B cell (primary cell): ENCODE data around the gene PRR16. TPM values are rescaled to one million over a fixed set of nuclear protein-coding genes. Genes with fewer than 3 reads are reported as not detected.

ENCODE experiments used
- ATAC-seq: fragments of 200-7000 bp; cut with Tn5 transposase; one replicate; pipeline ENCODE4 v1.10.0; 2021; ENCODE audit warnings: low read depth, mild to moderate bottlenecking, moderate number of reproducible peaks, moderate library complexity
- CTCF ChIA-PET: fragments of 350-600 bp; sonication (Branson Sonifier 250); formaldehyde crosslinking; loops from one replicate; lab custom pipeline; 2021; ENCODE audit warnings: antibody characterized with exemption, inconsistent platforms; lab: Charles Lee
- POLR2A ChIA-PET: fragments of 350-600 bp; sonication (Branson Sonifier 250); formaldehyde crosslinking; loops from one replicate; lab custom pipeline; 2021; ENCODE audit warnings: antibody characterized with exemption; lab: Charles Lee
- DNase-seq: peaks from one replicate; pipeline ENCODE4 v3.0.0; 2013
- H2AFZ ChIP-seq: 2 replicates; pipeline ENCODE4 v1.6.1; 2012; ENCODE audit warnings: mild to moderate bottlenecking, low read depth, low read length; ENCODE audit not compliant: insufficient read depth, poor library complexity, severe bottlenecking
- H3K27ac ChIP-seq, 2 donors: 1 replicate in 1 of 2; 2 replicates in 1 of 2; pipeline ENCODE4 v1.5.1; 2012 to 2013; ENCODE audit warnings: low read length in 2 of 2, mild to moderate bottlenecking in 2 of 2, moderate library complexity in 1 of 2
- H3K27me3 ChIP-seq, 4 experiments: fragments of 200-600 bp in 1 of 4; sonication (generic) in 1 of 4; replicated peaks in 1 of 4; 1 replicate in 2 of 4; 2 replicates in 2 of 4; pipeline versions ENCODE4 v1.6.1 to v1.7.0; 2013 to 2016; ENCODE audit warnings: low read length in 3 of 4, mild to moderate bottlenecking in 2 of 4, mixed read lengths in 1 of 4, moderate library complexity in 1 of 4; ENCODE audit not compliant: insufficient read depth in 4 of 4, control insufficient read depth in 3 of 4; ENCODE audit errors: control extremely low read depth in 1 of 4
- H3K36me3 ChIP-seq, 2 experiments: replicated peaks in 1 of 2; 1 replicate in 1 of 2; 2 replicates in 1 of 2; pipeline versions ENCODE4 v1.6.1 to v1.7.1; 2013; ENCODE audit warnings: low read length in 1 of 2; ENCODE audit not compliant: insufficient read depth in 2 of 2, control insufficient read depth in 1 of 2; ENCODE audit errors: control extremely low read depth in 1 of 2, extremely low read depth in 1 of 2
- H3K4me1 ChIP-seq, 2 donors: fragments of 200-600 bp in 1 of 2; sonication (generic) in 1 of 2; 1 replicate in 1 of 2; 2 replicates in 1 of 2; pipeline versions ENCODE4 v1.5.1 to v1.6.1; 2013 to 2017; ENCODE audit warnings: low read length in 2 of 2; ENCODE audit not compliant: control insufficient read depth in 2 of 2, insufficient read depth in 2 of 2
- H3K4me2 ChIP-seq: replicated peaks from 2 replicates; pipeline ENCODE3; 2012; ENCODE audit warnings: mild to moderate bottlenecking, low read depth, low read length; ENCODE audit not compliant: poor library complexity, severe bottlenecking
- H3K4me3 ChIP-seq, 5 experiments: fragments of 200-600 bp in 1 of 5; sonication (generic) in 1 of 5; 1 replicate in 3 of 5; 2 replicates in 2 of 5; pipeline versions ENCODE4 v1.5.1 to v1.7.0; 2011 to 2016; ENCODE audit warnings: low read length in 4 of 5, mild to moderate bottlenecking in 4 of 5, low read depth in 2 of 5, control low read depth in 1 of 5, moderate library complexity in 1 of 5; ENCODE audit not compliant: insufficient read depth in 1 of 5; ENCODE audit errors: control extremely low read depth in 1 of 5, extremely low read depth in 1 of 5
- H3K79me2 ChIP-seq: fragments of 200-600 bp; sonication (generic); one replicate; pipeline ENCODE4 v1.6.0; 2016; ENCODE audit warnings: low read length; ENCODE audit not compliant: control insufficient read depth, insufficient read depth
- H3K9ac ChIP-seq: fragments of 200-600 bp; sonication (generic); 2 replicates; pipeline ENCODE4 v1.6.1; 2017; ENCODE audit warnings: mild to moderate bottlenecking, low read length, moderate library complexity
- H3K9me3 ChIP-seq, 3 donors: one replicate each; pipeline versions ENCODE4 v1.6.1 to v1.7.1; 2013; ENCODE audit warnings: low read length in 2 of 3; ENCODE audit not compliant: control insufficient read depth in 2 of 3, insufficient read depth in 1 of 3; ENCODE audit errors: control extremely low read depth in 1 of 3
- H4K20me1 ChIP-seq: 2 replicates; pipeline ENCODE4 v1.6.0; 2012; ENCODE audit warnings: mild to moderate bottlenecking, low read length; ENCODE audit not compliant: insufficient read depth, control insufficient read depth, poor library complexity, severe bottlenecking
- H3K27ac Mint-ChIP-seq: one replicate; pipeline ENCODE4 v1.8.0; 2021; ENCODE audit warnings: mixed read lengths
- H3K27me3 Mint-ChIP-seq: one replicate; pipeline ENCODE4 v1.8.0; 2021; ENCODE audit warnings: mixed read lengths
- H3K4me1 Mint-ChIP-seq: one replicate; pipeline ENCODE4 v1.8.0; 2021; ENCODE audit warnings: mixed read lengths
- H3K4me3 Mint-ChIP-seq: one replicate; pipeline ENCODE4 v1.8.0; 2021; ENCODE audit warnings: mixed read lengths
- H3K9me3 Mint-ChIP-seq: one replicate; pipeline ENCODE4 v1.8.0; 2022; ENCODE audit warnings: mixed read lengths; ENCODE audit not compliant: insufficient read depth
- CTCF ChIP-seq: fragments of 200-600 bp; IDR thresholded peaks from one replicate; pipeline ENCODE4 v1.8.0; 2022; ENCODE audit warnings: antibody characterized with exemption, mild to moderate bottlenecking
- EZH2 ChIP-seq: IDR thresholded peaks from 2 replicates; pipeline ENCODE4 v1.6.1; 2012; ENCODE audit warnings: borderline replicate concordance, low read depth, mild to moderate bottlenecking, moderate library complexity, low read length; ENCODE audit not compliant: insufficient read depth, poor library complexity, severe bottlenecking
- WGBS: methylation state at CpG from one replicate; pipeline ENCODE4 v1.1.5; 2013; ENCODE audit warnings: missing lambda C conversion rate; ENCODE audit not compliant: insufficient coverage; 5-methylcytosine and 5-hydroxymethylcytosine counted together
- intact Hi-C: fragments of 100-400 bp; cut with micrococcal nuclease; formaldehyde crosslinking; loops from one replicate; pipeline ENCODE4 v1.10.0; 2022
- polyA plus RNA-seq: library from polyadenylated mRNA; depleted of rRNA; stranded (reverse); fragments of >200 nt; gene quantifications from 2 replicates; pipeline ENCODE4 v1.2.3, GENCODE V29; 2012
- total RNA-seq, 2 donors: library from RNA; stranded (reverse); fragments of 120-200 nt in 1 of 2; gene quantifications; 1 replicate in 1 of 2; 2 replicates in 1 of 2; pipeline versions ENCODE4 v1.2.3 to v1.2.4, GENCODE V29; 2013 to 2022

PRR16 gene
- total and polyA plus RNA-seq, 2 donors (not counting 1 experiment from before 2014, with no cell fraction given), result 0.16 TPM; not detected in 1

DNA sequence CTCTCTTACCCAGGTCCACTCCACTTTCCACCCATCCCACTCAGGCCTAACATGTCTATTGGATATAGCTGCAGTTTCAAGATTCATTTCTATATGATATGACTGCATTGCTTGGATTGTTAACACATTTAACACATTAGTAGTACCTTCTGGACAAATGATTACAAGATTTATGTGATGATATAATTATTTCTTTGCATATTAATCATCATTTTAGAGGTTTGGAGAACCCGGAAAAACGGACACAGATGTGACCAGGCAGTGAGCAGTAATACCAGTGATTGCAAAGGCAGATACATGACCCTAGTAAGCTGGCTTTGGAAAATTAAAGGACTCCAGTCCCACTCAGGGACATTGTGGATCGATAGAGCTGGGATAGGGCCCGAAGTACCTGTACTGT is 103.8 kb downstream of the PRR16 start:
- intact Hi-C loops, result no loop called here
- Histone ChIP-seq H3K36me3 (no peaks in the 10 kb centered on the region), H3K4me3 (no peak overlapping the region), H3K79me2 (no peaks in the 10 kb centered on the region), H3K27me3 (no peaks in the 10 kb centered on the region), H3K27ac (no peak overlapping the region), H3K4me2 (no peak overlapping the region), H3K9me3 (peaks cover 0 to 9% (median 0%) of the 10 kb centered on the region in 3 donors), H4K20me1 (no peaks in the 10 kb centered on the region), H3K4me1 (no peaks in the 10 kb centered on the region), H2AFZ (no peak overlapping the region), H3K9ac (no peak overlapping the region)
- no peak for DNase-seq
- H3K4me1 Mint-ChIP-seq, result no peaks in the 10 kb centered on the region
- ChIA-PET POLR2A (no interaction called here), CTCF (no interaction called here)
- no peak for ATAC-seq
- H3K9me3 Mint-ChIP-seq, result no peaks in the 10 kb centered on the region
- H3K27me3 Mint-ChIP-seq, result no peaks in the 10 kb centered on the region
- no peak overlapping the region for H3K4me3 Mint-ChIP-seq
- WGBS, result 78% methylated on average over 4 of the region's 4 CpGs
- TF ChIP-seq EZH2 (no peak), CTCF (no peak)
- no peak overlapping the region for H3K27ac Mint-ChIP-seq

DNA sequence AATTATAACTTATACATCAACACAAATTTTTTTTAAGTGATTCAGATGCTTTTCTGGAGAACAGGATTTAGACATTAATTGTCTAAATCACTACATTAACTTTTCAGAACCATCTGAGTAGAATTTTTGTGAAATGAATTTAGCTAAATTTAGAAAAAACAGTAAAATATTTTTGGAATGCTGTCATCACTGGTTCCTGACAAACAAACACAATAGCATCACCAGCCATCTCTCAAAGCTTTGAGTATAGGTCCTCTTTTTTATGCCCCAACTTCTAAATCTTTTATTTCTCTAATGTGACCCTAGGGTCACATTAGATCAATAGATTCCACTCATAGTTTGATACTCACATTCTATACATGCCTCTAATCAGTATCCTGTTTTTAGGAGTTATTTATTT is 104.6 kb downstream of the PRR16 start:
- Mint-ChIP-seq H3K4me1 (no peaks in the 10 kb centered on the region), H3K27ac (no peak overlapping the region), H3K9me3 (no peaks in the 10 kb centered on the region), H3K4me3 (no peak overlapping the region), H3K27me3 (no peaks in the 10 kb centered on the region)
- Histone ChIP-seq H3K4me2 (no peak overlapping the region), H3K9ac (no peak overlapping the region), H3K27ac (no peak overlapping the region), H3K4me1 (no peaks in the 10 kb centered on the region), H2AFZ (no peak overlapping the region), H3K9me3 (peaks cover 0 to 8% (median 0%) of the 10 kb centered on the region in 3 donors), H3K79me2 (no peaks in the 10 kb centered on the region), H3K36me3 (no peaks in the 10 kb centered on the region), H3K27me3 (no peaks in the 10 kb centered on the region), H3K4me3 (no peak overlapping the region), H4K20me1 (no peaks in the 10 kb centered on the region)
- ChIA-PET POLR2A (no interaction called here), CTCF (no interaction called here)
- ATAC-seq (no peak), DNase-seq (no peak)
- no peak for TF ChIP-seq EZH2
- no peak for TF ChIP-seq CTCF
- intact Hi-C loops, result no loop called here
